Duodenal mucosa (tissue), 2 donors: ENCODE data around the gene NEIL1.
"Not testable (repeated sequence)": the region's sequence is repeated elsewhere in the genome, so short reads cannot be mapped to it uniquely, and the experiment has no call there.

Source experiments
- H3K27ac ChIP-seq: one replicate; pipeline ENCODE4 v1.7.0; 2013; ENCODE audit warnings: low read depth, low read length
- H3K27me3 ChIP-seq, 2 donors: one replicate each; pipeline ENCODE4 v1.7.0; 2013; ENCODE audit warnings: low read length in 2 of 2, control low read depth in 1 of 2; ENCODE audit not compliant: insufficient read depth in 2 of 2, control insufficient read depth in 1 of 2
- H3K36me3 ChIP-seq, 2 donors: one replicate each; pipeline ENCODE4 v1.7.0; 2013; ENCODE audit warnings: low read length in 2 of 2, control low read depth in 1 of 2; ENCODE audit not compliant: insufficient read depth in 2 of 2, control insufficient read depth in 1 of 2
- H3K4me1 ChIP-seq, 2 donors: one replicate each; pipeline ENCODE4 v1.7.0; 2013; ENCODE audit warnings: low read length in 2 of 2, control low read depth in 1 of 2; ENCODE audit not compliant: insufficient read depth in 2 of 2, control insufficient read depth in 1 of 2
- H3K4me3 ChIP-seq, 2 donors: one replicate each; pipeline ENCODE4 v1.7.0; 2013; ENCODE audit warnings: low read length in 2 of 2, low read depth in 1 of 2
- H3K9ac ChIP-seq, 2 donors: one replicate each; pipeline ENCODE4 v1.7.0; 2013; ENCODE audit warnings: low read length in 2 of 2, low read depth in 1 of 2
- H3K9me3 ChIP-seq, 2 donors: one replicate each; pipeline ENCODE4 v1.7.0; 2013; ENCODE audit warnings: low read length in 2 of 2, control low read depth in 1 of 2; ENCODE audit not compliant: control insufficient read depth in 1 of 2

NEIL1 gene

DNA sequence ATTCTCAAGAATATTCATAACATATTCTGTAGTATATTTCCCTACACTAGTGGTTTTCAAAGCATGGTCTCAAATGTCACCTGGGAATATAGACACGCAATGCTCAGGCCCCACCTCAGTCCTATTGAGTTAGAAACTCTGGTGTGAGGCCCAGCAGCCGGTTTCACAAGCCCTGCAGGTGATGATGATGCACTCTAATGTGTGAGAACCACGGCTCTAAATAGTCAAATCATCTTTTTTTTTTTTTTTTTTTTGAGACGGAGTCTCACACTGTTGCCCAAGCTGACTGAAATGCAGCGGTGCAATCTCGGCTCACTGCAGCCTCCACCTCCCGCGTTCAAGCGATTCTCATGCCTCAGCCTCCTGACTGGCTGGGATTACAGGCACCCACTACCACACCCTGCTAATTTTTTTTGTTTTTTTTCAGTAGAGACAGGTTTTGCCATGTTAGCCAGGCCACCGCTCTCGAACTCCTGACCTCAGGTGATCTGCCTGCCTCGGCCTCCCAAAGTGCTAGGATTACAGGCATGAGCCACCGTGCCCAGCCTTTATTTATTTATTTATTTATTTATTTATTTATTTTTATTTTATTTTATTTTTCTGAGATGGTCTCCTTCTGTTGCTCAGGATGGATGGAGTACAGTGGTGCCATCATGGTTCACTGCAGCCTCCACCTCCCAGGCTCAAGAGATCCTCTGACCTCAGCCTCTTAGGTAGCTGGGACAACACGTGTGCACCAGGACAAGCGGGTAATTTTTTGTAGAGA is 13.0 kb upstream of the NEIL1 start:
- H3K36me3 ChIP-seq, H3K27ac ChIP-seq, H3K9me3 ChIP-seq, H3K9ac ChIP-seq, H3K4me1 ChIP-seq, H3K4me3 ChIP-seq, H3K27me3 ChIP-seq: not testable (repeated sequence)

DNA sequence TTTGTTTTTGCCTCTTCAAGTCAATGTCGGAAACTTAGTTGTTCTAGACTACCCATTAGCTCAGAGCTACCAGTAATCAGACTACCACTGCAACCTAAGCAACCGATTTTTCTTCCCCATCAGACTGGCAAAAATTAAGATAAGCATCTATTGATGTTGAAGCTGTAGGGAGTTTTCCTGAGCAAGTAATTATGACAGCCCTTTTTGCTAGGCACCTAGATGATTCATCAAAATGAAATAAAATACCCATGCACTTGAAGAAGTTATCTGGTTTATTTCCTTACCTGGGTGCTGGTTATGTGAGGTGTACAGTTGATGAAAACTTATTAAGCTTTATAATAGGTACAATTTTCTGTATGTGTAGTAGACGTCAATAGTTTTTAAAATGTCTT is 11.5 kb upstream of the NEIL1 start:
- peak overlapping the region; percentile 69 to 80 for H3K9ac ChIP-seq
- H3K4me3 ChIP-seq, result peak overlapping the region; percentile 77 to 85
- H3K9me3 ChIP-seq, result no peaks in the 10 kb centered on the region
- no peaks in the 10 kb centered on the region for H3K27me3 ChIP-seq
- peaks cover 6 to 9% of the 10 kb centered on the region in 2 donors for H3K4me1 ChIP-seq
- H3K27ac ChIP-seq, result no peak overlapping the region
- H3K36me3 ChIP-seq, result peaks cover 0 to 7% of the 10 kb centered on the region in 2 donors

DNA sequence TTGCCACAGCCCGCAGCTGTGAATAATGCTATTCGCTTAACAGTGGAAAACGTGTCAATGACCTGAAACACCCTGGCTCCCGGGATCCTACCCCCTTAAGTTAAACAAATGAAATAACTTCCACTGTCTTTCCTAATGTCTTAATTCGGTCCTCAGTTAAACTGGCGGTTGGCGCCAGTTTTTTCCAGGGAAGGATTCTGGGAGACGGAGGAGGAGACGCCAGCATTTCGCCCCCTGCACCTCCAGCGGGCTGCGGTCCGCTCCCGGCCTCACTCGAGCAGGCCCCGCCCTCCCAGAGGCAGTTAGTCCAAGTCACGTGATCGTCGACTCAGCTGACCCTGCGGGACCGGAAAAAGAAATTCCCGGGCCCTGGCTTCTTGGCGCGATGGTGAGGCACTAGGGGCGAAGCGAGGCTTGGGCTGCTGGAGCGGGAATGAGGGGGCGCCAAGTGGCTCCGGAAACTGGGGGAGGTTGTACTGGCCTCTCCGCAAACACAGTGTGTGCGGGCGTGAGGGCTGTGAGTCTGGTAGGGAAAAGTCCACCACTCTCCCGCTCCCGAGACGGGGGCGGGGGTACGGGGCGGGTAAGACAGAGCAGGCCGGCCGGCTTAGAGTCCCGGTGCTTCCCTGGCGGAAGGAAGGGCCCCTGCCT is 11.0 kb upstream of the NEIL1 start, which contains the start of gene COMMD4:
Gene COMMD4, plus strand, starts transcription at position 359 of the 651 bp plus-strand sequence. Its CDS starts 27 bp downstream, at position 386.
- peak within 1 kb of the TSS; percentile 77 to 85 for H3K4me3 ChIP-seq
- H3K9ac ChIP-seq, result peak within 1 kb of the TSS; percentile 69 to 80
- peak within 1 kb of the TSS; percentile 14 for H3K27ac ChIP-seq
- no peaks in the 10 kb centered on the region for H3K9me3 ChIP-seq
- peaks cover 0 to 7% of the 10 kb centered on the region in 2 donors for H3K36me3 ChIP-seq
- no peaks in the 10 kb centered on the region for H3K27me3 ChIP-seq
- peaks cover 6 to 9% of the 10 kb centered on the region in 2 donors for H3K4me1 ChIP-seq

DNA sequence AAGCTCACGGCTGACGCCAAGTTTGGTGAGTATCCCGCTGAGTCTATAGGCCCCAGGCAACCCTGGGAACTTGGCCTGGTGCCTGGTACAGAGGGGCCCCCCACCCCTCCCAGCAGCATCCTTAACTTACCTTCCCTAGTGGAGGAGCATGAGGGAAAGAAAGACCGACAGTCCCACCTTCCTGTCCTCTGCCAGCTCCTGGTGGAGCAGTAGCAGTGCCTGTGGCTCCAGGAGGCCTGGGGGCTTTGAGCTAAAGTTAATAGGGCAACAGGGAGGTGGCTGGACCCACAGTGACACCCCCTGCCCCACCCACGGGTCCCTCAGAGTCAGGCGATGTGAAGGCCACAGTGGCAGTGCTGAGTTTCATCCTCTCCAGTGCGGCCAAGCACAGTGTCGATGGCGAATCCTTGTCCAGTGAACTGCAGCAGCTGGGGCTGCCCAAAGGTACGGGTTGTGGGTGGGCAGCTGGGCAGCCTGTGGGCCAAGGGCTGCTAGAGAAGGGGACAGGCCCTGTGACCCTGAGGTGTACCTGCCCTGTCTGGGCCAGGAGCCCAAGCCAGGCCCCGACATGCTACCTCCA is 8.1 kb upstream of the NEIL1 start:
- Histone ChIP-seq H3K9me3 (no peaks in the 10 kb centered on the region), H3K4me1 (peaks cover 6 to 9% of the 10 kb centered on the region in 2 donors), H3K4me3 (no peak overlapping the region), H3K9ac (no peak overlapping the region), H3K27me3 (no peaks in the 10 kb centered on the region), H3K27ac (no peak overlapping the region), H3K36me3 (peaks cover 0 to 10% of the 10 kb centered on the region in 2 donors)

DNA sequence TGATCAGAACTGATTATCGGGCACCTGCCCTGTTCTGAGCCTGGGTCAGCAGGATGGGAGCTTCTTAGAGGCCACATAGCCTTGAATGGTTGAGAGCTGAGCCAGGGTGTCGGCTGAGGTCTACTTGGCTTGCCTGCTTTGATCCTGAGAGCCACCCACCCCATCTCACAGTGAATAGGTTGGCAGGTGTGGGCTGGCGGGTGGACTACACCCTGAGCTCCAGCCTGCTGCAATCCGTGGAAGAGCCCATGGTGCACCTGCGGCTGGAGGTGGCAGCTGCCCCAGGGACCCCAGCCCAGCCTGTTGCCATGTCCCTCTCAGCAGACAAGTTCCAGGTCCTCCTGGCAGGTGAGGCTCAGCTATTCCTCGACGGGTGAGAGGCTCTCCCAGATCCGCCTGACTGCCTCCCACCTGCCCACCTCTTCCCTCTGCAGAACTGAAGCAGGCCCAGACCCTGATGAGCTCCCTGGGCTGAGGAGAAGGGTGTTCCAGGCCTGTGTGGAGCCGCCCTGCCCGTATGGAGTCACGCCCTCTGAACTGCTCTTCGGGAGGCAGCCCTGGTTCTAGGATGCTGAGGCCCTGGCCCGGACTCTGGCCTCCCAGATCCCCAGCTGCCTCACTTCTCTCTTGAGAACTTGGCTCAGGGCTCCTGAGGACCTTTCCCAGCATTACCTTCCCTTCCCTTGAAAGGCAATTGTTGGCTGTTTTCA is 7.2 kb upstream of the NEIL1 start:
- Histone ChIP-seq H3K4me1 (peaks cover 6 to 9% of the 10 kb centered on the region in 2 donors), H3K9ac (no peak overlapping the region), H3K4me3 (no peak overlapping the region), H3K9me3 (no peaks in the 10 kb centered on the region), H3K27me3 (no peaks in the 10 kb centered on the region), H3K36me3 (peaks cover 0 to 10% of the 10 kb centered on the region in 2 donors), H3K27ac (no peak overlapping the region)

DNA sequence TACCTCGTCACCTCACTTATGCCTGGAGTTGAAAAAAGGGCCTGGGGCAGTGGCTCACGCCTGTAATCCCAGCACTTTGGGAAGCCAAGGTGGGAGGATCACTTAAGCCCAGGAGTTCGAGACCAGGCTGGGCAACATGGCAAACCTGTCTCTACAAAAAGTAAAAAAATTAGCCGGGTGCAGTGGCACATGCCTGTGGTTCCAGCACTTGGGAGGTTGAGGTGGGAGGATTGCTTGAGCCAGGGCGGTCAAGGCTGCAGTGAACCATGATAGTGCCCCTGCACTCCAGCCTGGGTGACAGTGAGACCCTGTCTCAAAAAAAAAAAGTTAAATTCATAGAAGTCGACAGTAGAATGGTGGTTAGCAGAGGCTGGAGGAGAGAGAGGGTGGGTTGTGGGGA is 4.6 kb upstream of the NEIL1 start:
- Histone ChIP-seq H3K27ac (no peak overlapping the region), H3K27me3 (no peaks in the 10 kb centered on the region), H3K9ac (no peak overlapping the region), H3K9me3 (no peaks in the 10 kb centered on the region), H3K4me1 (peaks cover 0 to 4% of the 10 kb centered on the region in 2 donors), H3K36me3 (peaks cover 0 to 10% of the 10 kb centered on the region in 2 donors), H3K4me3 (no peak overlapping the region)

DNA sequence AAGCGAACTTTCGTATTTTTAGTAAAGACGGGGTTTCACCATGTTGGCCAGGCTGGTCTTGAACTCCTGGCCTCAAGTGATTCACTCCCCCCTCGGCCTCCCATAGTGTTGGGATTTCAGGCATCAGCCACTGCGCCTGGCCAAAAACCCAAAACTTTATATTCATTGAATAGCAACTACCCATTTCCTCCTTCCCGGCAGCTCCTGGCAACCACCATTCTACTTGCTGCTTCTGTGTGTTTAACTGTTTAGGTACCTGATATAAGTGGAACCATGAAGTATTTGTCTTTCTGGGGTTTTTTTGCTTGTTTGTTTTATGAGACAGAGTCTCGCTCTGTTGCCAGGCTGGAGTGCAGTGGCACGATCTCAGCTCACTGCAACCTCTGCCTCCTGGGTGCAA is 2.9 kb upstream of the NEIL1 start:
- not testable (repeated sequence) for H3K27ac ChIP-seq, H3K9me3 ChIP-seq

DNA sequence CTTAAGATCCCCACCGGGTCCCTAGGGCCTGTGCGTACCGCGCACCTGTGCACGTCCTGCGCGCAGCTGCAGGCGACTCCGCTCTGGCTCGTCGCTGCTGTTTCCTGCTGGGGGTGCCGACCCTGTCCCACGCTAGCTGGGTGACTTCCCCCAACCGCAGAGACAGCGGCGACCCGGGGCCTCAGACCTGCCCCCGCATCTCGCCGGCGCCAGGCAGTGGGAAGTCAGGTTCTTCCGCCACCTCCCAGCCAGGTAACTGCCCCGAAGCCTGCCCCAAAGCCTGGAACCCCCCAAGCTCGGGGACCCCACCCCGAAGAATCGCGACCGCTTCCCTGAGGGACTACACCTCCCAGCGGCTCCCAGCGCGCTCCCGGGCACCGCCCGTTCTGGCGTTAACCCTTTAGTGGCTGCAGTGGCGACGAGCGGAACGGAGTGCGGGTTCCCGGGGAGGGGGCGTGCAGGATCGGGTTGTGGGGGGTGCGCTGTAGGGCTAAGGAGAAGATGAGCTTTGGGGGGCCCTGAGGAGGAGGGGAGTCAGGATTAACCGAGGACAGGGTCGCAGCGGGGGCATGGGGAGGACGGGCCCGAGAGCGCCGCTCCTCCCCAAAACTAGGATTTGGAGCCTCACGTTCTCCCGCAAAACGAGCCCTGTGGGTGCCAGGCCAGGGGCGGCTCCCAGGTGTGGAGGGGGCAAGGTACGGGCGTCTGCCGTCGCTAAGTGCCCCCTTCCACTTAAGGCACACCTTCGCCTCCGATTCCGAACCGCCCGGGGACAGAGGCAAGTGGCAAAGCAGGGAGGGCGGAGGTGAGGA is 589 bp downstream of the NEIL1 start:
- Histone ChIP-seq H3K36me3 (no peaks in the 10 kb centered on the region), H3K9me3 (no peaks in the 10 kb centered on the region), H3K9ac (peak overlapping the region; percentile 74 to 88), H3K27ac (no peak overlapping the region), H3K4me1 (peaks cover 14 to 24% of the 10 kb centered on the region in 2 donors), H3K27me3 (no peaks in the 10 kb centered on the region), H3K4me3 (peak overlapping the region; percentile 89 to 96)

More for the DNA sequence above, 2.9 kb upstream of the NEIL1 start:
- not testable (repeated sequence) for H3K4me3 ChIP-seq, H3K27me3 ChIP-seq, H3K9ac ChIP-seq
- H3K36me3 ChIP-seq, result peaks cover 0 to 10% of the 10 kb centered on the region in 2 donors
- H3K4me1 ChIP-seq, result peaks cover 3 to 11% of the 10 kb centered on the region in 2 donors

DNA sequence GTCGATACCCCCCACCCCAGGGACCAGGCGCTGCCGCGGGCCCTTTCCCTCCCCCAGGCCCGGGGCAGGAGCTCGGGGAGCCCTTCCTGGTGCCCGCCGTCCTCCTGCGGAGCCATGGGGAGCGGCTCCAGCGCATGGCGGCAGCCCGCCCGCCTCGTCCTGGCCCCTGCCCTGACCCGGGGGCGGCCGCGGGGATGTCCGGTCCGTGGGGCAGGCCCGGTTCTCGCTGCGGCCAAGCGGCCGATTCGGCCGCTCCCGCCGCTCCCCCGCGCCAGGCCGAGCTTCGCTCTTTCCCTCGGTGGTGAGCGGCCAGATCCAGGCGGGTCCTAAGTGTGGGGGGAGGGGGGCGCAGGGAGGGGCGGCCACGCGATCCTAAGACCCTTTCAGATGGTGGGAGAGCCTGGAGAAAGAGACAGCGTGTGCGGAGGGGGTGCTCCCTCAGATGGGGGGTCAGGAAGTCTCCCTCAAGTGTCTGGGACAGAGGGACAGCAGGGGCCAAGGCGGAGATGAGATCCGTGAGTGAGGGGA is 1.3 kb downstream of the NEIL1 start:
- Histone ChIP-seq H3K9ac (peak overlapping the region; percentile 74 to 88), H3K36me3 (no peaks in the 10 kb centered on the region), H3K4me3 (peak overlapping the region; percentile 89 to 96), H3K27me3 (no peaks in the 10 kb centered on the region), H3K4me1 (peaks cover 14 to 24% of the 10 kb centered on the region in 2 donors), H3K9me3 (no peaks in the 10 kb centered on the region), H3K27ac (no peak overlapping the region)
